ES-I3 (cell line): ENCODE results near the gene GGT5.
"Not testable (repeated sequence)": the region's sequence is repeated elsewhere in the genome, so short reads cannot be mapped to it uniquely, and the experiment has no call there.

Experiments used
- H3K36me3 ChIP-seq: 2 replicates; pipeline ENCODE4 v1.6.1; 2013; ENCODE audit warnings: mild to moderate bottlenecking, low read length, control low read depth, moderate library complexity; ENCODE audit not compliant: insufficient read depth
- H3K4me1 ChIP-seq: 2 replicates; pipeline ENCODE4 v1.6.1; 2013; ENCODE audit warnings: mild to moderate bottlenecking, control low read depth, low read length; ENCODE audit not compliant: insufficient read depth
- H3K9ac ChIP-seq: 2 replicates; pipeline ENCODE4 v1.6.1; 2013; ENCODE audit warnings: low read depth, mild to moderate bottlenecking, low read length, moderate library complexity
- H3K9me3 ChIP-seq: 2 replicates; pipeline ENCODE4 v1.6.1; 2013; ENCODE audit warnings: mild to moderate bottlenecking, low read length, moderate library complexity; ENCODE audit not compliant: control insufficient read depth, insufficient read depth

The GGT5 gene

DNA sequence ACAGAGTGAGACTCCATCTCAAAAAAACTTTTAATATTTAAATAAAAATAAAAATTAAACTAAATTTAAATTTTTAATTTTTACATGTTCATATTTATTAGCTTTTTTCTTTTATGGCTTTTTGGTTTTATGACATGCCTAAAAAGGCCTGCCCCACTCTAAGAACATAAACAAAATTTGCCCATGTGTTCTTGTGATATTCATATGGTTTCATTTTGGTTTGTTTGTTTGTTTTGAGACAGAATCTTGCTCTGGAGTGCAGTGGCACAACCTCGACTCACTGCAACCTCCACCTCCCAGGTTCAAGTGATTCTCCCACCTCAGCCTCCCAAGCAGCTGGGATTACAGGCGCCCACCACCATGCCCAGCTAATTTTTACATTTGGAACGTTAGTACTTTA, 35.9 kb downstream of the GGT5 start:
- Histone ChIP-seq H3K4me1 (peaks cover 26% of the 10 kb centered on the region), H3K9me3 (no peaks in the 10 kb centered on the region; the same call in 1 of the 2 replicates), H3K36me3 (no peaks in the 10 kb centered on the region), H3K9ac (no peak overlapping the region)

DNA sequence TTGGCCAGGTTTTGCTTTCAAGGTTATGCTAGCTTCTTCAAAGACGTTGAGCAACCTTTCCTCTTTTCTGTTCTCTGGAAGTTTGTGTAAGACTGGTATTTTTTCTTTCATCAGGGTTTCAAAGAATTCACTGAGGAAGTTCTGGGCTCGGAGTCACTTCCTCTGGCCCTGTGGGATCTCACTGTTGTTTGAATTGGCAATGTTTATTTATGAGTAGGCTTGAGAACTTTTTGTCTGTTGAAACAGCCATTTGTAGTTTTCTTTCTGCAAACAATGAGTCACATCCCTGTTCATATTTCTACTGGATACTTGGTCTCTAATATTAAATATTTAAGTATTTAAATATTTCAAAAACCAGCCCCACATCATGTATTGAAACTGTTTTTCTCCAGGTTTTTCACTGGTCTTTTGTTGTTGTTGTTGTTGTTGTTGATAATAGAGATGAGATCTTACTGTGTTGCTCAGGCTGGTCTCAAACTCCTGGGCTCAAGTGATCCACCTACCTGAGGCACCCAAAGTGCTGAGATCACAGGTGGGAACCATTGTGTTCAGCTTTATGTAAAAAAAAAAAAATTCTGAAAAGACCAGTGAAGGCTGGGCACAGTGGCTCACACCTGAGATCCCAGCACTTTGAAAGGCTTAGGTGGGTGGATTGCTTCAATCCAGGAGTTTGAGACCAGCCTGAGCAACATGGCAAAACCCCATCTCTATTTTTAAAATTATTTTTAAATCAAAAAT, 36.7 kb downstream of the GGT5 start:
- H3K4me1 ChIP-seq = peaks cover 26% of the 10 kb centered on the region
- H3K9ac ChIP-seq = no peak overlapping the region
- H3K36me3 ChIP-seq = no peaks in the 10 kb centered on the region
- no peaks in the 10 kb centered on the region; the same call in 1 of the 2 replicates for H3K9me3 ChIP-seq

DNA sequence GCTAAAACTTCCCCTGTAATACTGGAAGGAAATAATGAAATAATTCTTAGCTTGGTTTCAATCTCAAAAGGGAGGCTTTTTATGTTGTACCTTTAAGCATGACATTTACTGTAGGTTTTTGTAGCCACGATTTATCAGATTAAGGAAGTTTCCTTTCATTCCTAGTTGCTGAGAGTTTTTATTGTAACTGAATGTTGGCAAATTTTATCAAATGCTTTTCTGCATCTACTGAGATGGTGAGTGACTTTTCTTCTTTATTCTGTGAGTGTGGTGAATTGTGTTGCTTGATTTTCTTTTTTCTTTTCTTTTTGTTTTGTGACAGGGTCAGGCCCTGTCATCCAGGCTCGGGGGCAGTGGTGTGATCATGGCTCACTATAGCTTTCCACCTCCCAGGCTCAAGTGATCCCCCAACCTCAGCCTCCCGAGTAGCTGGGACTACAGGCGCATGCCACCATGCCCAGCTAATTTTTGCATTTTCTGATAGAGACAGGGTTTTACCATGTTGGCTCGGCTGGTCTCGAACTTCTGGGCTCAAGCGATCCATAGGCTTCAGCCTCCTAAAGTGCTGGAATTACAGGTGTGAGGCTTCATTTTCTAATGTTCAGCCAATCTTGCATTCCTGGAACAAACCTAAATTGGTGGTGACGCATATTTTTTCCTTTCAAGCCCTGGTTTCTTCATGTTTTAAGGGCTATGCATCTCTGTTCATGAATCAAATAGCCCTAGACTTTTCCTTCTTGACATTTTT, 37.4 kb downstream of the GGT5 start:
- Histone ChIP-seq H3K9ac (no peak overlapping the region), H3K9me3 (no peaks in the 10 kb centered on the region; the same call in 1 of the 2 replicates), H3K36me3 (no peaks in the 10 kb centered on the region), H3K4me1 (peaks cover 26% of the 10 kb centered on the region)

DNA sequence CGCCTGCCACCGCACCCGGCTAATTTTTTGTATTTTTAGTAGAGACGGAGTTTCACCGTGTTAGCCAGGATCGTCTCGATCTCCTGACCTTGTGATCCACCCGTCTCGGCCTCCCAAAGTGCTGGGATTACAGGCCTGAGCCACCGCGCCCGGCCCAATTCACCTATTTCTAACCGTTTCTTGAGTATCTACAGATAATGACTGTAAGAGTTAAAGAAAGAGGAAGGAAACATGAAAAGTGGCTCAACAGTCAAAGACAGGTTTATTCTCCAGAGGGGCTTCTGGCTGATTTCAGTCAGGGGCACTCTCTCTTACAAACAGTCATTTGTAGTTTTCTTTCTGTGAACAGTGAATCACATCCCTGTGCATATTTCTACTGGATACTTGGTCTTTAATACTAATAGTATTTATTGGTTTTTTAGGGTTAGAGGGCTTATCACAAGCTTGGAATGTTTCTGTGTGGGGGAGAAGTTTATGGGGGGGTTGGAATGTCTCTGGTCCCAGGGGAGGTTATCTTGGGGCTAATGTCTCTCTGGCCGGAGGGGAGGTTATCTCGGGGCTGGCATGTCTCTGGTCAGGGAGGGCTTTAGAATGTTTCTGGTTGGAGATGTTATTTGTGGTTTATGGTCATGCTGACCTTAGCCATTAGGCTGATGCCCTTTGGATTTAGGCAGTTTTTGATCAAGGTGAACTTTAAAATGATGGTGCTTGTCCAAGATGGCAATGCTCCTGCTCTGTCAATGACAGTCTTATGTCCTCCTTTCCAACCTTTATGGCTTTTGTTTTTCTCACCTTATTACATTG, 38.2 kb downstream of the GGT5 start:
- not testable (repeated sequence) for H3K9me3 ChIP-seq, H3K9ac ChIP-seq, H3K36me3 ChIP-seq
- H3K4me1 ChIP-seq = peaks cover 22% of the 10 kb centered on the region

DNA sequence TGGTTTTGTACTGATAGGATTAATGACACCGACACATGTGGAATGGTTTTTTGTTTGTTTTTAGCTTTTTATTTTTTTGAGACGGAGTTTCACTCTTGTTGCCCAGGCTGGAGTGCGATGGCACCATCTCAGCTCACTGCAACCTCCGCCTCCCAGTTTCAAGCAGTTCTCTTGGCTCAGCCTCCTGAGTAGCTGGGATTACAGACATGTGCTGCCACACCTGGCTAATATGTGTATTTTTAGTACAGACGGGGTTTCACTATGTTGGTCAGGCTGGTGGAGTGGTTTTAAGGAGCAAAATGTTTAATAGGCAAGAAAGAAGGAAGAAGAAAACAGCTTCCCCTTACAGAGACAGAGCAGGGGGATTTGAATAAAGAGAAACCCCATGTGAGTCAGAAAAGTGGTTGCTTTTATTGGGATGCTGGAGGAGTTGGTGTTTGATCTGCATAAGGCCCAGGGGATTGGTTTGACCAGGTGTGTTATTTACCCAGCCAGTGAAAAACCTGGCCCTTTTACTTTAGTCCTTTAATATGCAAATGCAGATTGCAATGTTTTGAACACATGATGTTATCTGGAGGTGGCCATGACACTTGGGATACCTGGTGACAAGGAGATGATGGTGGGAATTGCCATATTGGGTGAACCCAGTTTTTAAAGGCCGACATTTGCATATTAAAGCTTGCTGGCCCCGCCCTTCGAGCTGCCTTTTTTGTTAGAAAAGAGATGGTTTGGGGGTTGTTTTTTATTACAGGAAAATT, 39.3 kb downstream of the GGT5 start:
- no peak overlapping the region for H3K9ac ChIP-seq
- no peaks in the 10 kb centered on the region for H3K36me3 ChIP-seq
- no peaks in the 10 kb centered on the region; the same call in 1 of the 2 replicates for H3K9me3 ChIP-seq
- H3K4me1 ChIP-seq = peaks cover 22% of the 10 kb centered on the region

DNA sequence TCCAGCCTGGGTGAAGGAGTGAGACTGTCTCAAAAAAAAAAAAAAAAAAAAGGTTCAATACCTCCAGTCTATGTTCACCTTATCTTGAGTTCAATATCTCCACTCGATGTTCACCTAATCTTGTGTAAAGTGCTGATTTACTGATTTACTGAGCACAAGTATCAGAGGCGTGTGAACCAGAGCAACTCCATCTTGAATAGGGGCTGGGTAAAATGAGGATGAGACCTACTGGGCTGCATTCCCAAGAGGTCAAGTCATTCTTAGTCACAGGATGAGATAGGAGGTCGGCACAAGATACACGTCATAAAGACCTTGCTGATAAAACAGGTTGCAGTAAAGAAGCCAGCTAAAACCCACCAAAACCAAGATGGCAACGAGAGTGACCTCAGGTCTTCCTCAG, 41.0 kb downstream of the GGT5 start:
- H3K9me3 ChIP-seq, H3K36me3 ChIP-seq, H3K9ac ChIP-seq: not testable (repeated sequence)
- peaks cover 22% of the 10 kb centered on the region for H3K4me1 ChIP-seq

DNA sequence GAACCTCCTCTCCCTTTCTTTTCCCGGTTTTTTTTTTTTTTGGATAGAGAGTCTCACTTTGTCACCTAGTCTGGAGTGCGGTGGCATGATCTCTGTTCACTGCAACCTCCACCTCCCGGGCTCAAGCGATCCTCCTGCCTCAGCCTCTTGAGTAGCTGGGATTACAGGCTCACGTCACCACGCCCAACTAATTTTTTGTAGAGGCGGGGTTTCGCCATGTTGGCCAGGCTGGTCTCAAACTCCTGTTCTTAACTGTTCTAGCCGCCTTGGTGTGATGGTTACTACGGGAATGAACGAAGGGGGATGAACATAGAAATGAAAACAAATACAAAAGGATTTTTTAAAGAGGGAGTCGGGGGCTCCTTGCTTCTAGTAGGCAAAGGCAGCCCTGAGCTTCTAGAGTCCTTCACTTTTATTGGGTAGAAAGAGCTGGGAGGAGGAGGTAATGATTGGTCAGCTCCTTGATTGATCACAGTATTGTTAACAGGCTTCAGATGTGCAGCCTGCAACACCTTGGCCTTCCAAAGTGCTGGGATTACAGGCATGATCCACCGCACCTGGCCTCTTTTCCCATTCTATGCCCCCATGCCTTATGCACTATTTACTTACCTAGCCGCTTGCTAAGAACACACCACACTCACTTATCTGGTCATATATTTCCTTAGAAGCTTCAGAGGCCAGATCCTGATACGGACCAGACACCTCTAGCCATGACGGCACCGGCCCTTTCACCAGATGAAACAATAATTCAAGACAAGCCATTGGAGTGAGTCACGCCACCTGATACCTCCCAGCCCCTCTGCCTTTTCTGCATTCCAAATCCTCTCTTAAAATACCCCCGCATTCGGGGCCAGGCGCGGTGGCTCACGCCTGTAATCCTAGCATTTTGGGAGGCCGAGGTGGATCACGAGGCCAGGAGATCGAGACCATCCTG, 42.9 kb downstream of the GGT5 start:
- H3K9ac ChIP-seq = no peak overlapping the region
- H3K36me3 ChIP-seq = no peaks in the 10 kb centered on the region
- no peaks in the 10 kb centered on the region; the same call in 1 of the 2 replicates for H3K9me3 ChIP-seq
- H3K4me1 ChIP-seq = peaks cover 7% of the 10 kb centered on the region

DNA sequence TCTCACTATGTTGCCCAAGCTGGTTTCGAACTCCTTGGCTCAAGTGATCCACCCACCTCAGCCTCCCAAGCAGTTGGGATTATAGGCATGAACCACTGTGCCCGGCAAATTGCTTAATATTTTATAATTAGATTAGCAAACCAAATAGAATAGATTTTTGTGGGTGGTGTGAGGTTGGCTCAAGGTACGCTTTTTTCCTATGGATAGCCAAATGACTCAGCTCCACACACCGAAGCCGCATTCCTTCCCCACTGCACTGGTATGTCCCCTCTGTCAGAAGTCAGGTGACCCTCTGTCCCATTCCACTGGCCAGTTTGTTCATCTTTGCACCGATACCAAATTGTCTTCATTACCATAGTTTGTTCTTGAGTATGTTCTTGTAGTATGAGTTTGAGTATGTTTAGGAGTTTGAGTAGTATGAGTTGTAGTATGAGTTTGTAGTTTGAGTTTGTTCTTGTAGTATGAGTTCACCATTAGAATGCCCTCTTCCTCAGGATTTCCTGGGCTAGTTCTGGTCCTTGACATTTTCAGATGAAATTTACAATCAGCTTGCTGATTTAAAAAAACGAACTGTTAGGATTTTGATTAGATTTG, 44.2 kb downstream of the GGT5 start:
- Histone ChIP-seq H3K9ac (no peak overlapping the region), H3K36me3 (no peaks in the 10 kb centered on the region), H3K4me1 (peaks cover 3% of the 10 kb centered on the region; the same call in 1 of the 2 replicates), H3K9me3 (no peaks in the 10 kb centered on the region; the same call in 1 of the 2 replicates)

DNA sequence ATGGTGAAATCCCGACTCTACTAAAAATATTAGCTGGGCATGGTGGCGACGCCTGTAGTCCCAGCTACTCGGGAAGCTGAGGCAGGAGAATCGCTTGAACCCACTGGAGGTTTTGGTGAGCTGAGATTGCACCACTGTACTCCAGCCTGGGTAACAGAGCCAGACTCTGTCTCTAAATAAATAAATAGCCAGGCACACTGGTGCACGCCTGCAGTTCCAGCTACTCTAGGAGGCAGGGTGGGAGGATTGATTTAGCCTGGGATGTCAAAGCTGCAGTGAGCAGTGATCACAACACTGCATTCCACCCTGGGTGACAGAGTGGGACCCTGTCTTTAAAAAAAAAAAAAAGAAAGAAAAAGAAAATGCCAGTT, 46.2 kb downstream of the GGT5 start:
- H3K4me1 ChIP-seq = no peaks in the 10 kb centered on the region; the same call in 1 of the 2 replicates
- no peaks in the 10 kb centered on the region for H3K36me3 ChIP-seq
- no peak overlapping the region for H3K9ac ChIP-seq
- H3K9me3 ChIP-seq = no peaks in the 10 kb centered on the region

DNA sequence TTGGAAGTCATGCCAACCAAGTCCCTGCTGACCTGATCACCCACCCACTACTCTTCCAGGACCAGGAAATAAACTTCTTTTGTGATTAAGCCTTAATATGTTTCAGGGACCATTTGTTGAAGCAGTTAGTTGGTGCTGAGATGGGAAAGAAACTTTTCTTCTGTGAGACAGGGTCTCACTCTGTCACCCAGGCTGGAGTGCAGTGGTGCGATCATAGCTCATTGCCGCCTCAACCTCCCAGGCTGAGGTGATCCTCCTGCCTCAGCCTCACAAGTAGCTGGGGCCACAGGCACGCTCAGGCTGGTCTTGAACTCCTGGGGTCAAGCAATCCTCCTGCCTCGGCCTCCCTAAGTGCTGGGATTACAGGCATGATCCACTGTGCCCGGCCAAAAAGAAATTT, 53.0 kb downstream of the GGT5 start:
- Histone ChIP-seq H3K9ac (no peak overlapping the region), H3K4me1 (no peaks in the 10 kb centered on the region), H3K36me3 (no peaks in the 10 kb centered on the region), H3K9me3 (no peaks in the 10 kb centered on the region)

DNA sequence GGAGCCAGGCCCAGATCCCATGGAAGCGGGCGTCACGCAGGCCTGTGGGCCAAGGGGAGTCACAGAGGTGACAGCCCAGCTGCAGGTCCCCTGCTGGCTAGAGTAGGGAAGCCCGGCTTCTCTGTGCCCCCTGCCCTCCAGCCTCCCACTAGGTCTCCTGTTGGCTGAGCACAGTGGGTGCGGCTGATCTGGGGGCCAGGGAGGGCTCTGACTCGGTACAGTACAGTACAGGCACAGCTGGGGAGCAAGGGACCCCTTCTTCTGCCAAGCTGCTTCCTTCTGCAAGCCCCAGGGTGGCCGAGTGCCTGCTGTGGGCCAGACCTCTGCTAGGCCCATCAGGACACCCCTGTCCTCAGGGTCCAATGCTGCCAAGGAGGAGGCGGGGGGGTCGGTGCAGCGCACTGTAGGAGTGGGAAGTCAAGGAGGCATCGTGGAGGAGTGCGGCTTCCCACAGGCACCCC, 53.5 kb downstream of the GGT5 start:
- H3K9me3 ChIP-seq = no peaks in the 10 kb centered on the region
- H3K4me1 ChIP-seq = no peaks in the 10 kb centered on the region
- H3K9ac ChIP-seq = no peak overlapping the region
- no peaks in the 10 kb centered on the region for H3K36me3 ChIP-seq

DNA sequence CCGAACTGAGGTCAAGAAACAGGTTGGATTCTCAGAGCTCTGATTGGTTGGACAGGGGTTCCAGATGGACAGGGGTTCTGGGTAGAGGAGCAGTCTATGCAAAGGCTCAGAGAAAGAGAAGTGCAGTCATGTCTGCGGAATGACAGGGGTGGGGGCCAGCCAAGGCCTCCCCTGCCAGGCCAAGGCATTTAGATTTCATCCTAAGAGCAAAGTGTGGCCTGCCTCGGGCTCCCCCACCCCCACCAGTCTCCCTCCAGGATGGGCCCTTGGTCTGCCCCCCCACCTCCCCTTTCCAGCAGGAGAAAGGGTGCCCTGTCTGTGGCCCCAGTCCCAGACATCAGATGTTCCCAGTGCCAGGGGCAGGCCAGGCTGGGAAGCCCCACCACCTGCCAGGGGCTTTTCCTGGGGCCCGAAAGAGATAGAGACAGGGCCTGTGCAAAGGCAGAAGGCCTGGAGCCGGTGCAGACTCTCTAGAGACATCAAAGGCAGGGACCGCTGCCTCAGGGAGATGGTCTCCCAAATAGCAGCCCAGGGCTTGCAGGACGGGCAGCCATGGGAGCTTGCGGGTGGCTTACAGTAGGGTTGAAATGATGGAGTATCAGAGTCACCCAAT, 54.2 kb downstream of the GGT5 start:
- H3K36me3 ChIP-seq = no peaks in the 10 kb centered on the region
- H3K4me1 ChIP-seq = no peaks in the 10 kb centered on the region
- no peaks in the 10 kb centered on the region for H3K9me3 ChIP-seq
- no peak overlapping the region for H3K9ac ChIP-seq
